Brain microvascular endothelial cell (primary cell): ENCODE data around the gene IL36RN.

Experiments
- DNase-seq: peaks from one replicate; pipeline ENCODE4 v3.0.0-alpha.2; 2020
- H3K27ac ChIP-seq: fragments of 250-450 bp; sonication (Bioruptor Pico); 2 replicates; pipeline ENCODE4 v1.5.1; 2020; ENCODE audit warnings: mild to moderate bottlenecking, moderate library complexity
- H3K27me3 ChIP-seq: fragments of 250-450 bp; sonication (Bioruptor Pico); replicated peaks from 2 replicates; pipeline ENCODE4 v1.5.1; 2020; ENCODE audit warnings: mild to moderate bottlenecking
- H3K36me3 ChIP-seq: fragments of 250-450 bp; sonication (Bioruptor Pico); replicated peaks from 2 replicates; pipeline ENCODE4 v1.5.1; 2020; ENCODE audit warnings: mild to moderate bottlenecking
- H3K4me3 ChIP-seq: 2 replicates; pipeline ENCODE4 v1.5.1; 2011; ENCODE audit warnings: low read depth, mild to moderate bottlenecking, control low read depth, low read length, moderate library complexity
- in situ Hi-C: cut with HindIII; loops from 2 replicates; pipeline ENCODE4 v1.10.0; 2017; ENCODE audit warnings: low sequenced_read_pairs, low pct_ligation_motif_present
- TF ChIP-seq, protein P1 (sequence below): IDR thresholded peaks from 2 replicates; pipeline ENCODE4 v1.5.1; 2011; ENCODE audit warnings: low read depth, mild to moderate bottlenecking, moderate library complexity, low read length, control low read depth, inconsistent platforms; ENCODE audit errors: missing control alignments

Gene IL36RN

GRCh38 chr2:113098041-113098440 is 39.0 kb downstream of the IL36RN start:
- H3K4me3 ChIP-seq: no peak overlapping the region

DNA sequence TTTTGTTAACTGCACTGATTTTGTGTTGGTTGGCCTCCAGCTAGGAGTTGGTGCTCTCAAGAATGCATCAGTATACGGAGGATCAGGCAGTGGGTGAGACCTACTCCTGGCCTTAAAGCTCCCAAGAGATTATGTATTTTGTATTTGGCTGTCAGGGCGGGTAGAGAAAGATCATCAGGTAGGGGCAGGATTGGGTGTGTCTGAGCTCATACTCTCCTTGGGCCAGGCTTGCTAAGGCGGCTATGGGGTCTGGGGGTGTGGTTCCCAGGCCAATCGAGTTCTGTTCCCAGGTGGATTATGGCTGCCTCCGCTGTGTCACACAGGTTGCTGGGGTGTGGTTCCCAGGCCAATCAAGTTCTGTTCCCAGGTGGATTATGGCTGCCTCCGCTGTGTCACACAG is 39.5 kb downstream of the IL36RN start:
- in situ Hi-C loops: no loop called here
- Histone ChIP-seq H3K27ac (no peak overlapping the region), H3K36me3 (no peaks in the 10 kb centered on the region), H3K4me3 (no peak overlapping the region), H3K27me3 (peaks cover 2% of the 10 kb centered on the region)
- DNase-seq: no peak
- TF ChIP-seq, protein P1, sequence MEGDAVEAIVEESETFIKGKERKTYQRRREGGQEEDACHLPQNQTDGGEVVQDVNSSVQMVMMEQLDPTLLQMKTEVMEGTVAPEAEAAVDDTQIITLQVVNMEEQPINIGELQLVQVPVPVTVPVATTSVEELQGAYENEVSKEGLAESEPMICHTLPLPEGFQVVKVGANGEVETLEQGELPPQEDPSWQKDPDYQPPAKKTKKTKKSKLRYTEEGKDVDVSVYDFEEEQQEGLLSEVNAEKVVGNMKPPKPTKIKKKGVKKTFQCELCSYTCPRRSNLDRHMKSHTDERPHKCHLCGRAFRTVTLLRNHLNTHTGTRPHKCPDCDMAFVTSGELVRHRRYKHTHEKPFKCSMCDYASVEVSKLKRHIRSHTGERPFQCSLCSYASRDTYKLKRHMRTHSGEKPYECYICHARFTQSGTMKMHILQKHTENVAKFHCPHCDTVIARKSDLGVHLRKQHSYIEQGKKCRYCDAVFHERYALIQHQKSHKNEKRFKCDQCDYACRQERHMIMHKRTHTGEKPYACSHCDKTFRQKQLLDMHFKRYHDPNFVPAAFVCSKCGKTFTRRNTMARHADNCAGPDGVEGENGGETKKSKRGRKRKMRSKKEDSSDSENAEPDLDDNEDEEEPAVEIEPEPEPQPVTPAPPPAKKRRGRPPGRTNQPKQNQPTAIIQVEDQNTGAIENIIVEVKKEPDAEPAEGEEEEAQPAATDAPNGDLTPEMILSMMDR: no peak

More at GRCh38 chr2:113098041-113098440, 39.0 kb downstream of the IL36RN start:
- Histone ChIP-seq H3K27ac (no peak overlapping the region), H3K36me3 (no peaks in the 10 kb centered on the region), H3K27me3 (peaks cover 2% of the 10 kb centered on the region)
- TF ChIP-seq, protein P1: no peak
- in situ Hi-C loops: no loop called here
- no peak for DNase-seq

DNA sequence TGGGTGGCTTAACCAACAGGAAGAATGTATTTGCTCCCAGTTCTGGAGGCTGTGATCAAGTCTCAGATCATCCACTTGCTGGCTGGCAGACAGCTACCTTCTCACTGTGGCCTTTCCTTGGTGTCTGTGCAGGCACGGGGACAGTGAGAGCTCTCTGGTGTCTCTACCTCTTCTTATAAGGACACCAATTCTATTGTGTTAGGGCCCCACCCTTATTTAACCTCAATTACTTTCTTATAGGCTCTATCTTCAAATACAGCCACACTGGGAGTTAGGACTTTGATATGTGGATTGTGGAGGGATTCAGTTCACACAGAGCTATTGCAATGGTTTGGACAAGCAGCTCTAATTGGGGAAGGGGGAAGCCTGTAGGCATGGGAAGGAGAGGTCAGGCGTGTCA is 43.1 kb downstream of the IL36RN start:
- no peak for DNase-seq
- TF ChIP-seq, protein P1: no peak
- Histone ChIP-seq H3K27ac (no peak overlapping the region), H3K36me3 (no peaks in the 10 kb centered on the region), H3K4me3 (no peak overlapping the region), H3K27me3 (no peaks in the 10 kb centered on the region)
- in situ Hi-C loops: no loop called here

DNA sequence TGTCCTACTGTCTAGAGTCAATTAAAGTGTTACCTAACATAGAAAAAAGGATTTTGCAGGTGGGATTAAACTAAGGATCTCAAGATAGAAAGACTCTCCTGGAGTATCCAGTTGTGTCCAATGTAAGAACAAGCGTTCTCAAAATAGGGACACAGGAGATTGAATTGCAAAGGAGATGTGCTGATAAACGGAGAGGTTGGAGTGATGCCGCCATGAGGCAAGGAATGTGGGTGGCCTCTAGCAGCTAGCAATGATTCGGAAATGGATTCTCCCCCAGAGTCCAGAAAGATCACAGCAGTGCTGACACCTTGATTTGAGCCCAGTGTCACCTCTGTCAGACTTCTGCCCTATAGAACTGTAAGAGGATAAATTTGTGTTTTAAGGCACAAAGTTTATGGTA is 44.3 kb downstream of the IL36RN start:
- no peak for DNase-seq

GRCh38 chr2:113104054-113104611 is 45.1 kb downstream of the IL36RN start:
- DNase-seq: no peak
- Histone ChIP-seq H3K4me3 (no peak overlapping the region), H3K36me3 (no peaks in the 10 kb centered on the region), H3K27ac (no peak overlapping the region), H3K27me3 (no peaks in the 10 kb centered on the region)
- TF ChIP-seq, protein P1: no peak
- in situ Hi-C loops: no loop called here

More for the DNA sequence above, 44.3 kb downstream of the IL36RN start:
- Histone ChIP-seq H3K27ac (no peak overlapping the region), H3K36me3 (no peaks in the 10 kb centered on the region), H3K27me3 (no peaks in the 10 kb centered on the region), H3K4me3 (no peak overlapping the region)
- in situ Hi-C loops: no loop called here
- TF ChIP-seq, protein P1: no peak
